ENCODE results near the gene PKD2L1. TPM values are rescaled to one million over a fixed set of nuclear protein-coding genes. Genes with fewer than 3 reads are reported as not detected.

PKD2L1 gene
- total RNA-seq, 2 donors from 2014 or later, result not detected

GRCh38 chr10:100356067-100357017 lies 26.3 kb upstream of the PKD2L1 start:
- no peak overlapping the region for H3K27ac ChIP-seq
- TF ChIP-seq, protein P1, sequence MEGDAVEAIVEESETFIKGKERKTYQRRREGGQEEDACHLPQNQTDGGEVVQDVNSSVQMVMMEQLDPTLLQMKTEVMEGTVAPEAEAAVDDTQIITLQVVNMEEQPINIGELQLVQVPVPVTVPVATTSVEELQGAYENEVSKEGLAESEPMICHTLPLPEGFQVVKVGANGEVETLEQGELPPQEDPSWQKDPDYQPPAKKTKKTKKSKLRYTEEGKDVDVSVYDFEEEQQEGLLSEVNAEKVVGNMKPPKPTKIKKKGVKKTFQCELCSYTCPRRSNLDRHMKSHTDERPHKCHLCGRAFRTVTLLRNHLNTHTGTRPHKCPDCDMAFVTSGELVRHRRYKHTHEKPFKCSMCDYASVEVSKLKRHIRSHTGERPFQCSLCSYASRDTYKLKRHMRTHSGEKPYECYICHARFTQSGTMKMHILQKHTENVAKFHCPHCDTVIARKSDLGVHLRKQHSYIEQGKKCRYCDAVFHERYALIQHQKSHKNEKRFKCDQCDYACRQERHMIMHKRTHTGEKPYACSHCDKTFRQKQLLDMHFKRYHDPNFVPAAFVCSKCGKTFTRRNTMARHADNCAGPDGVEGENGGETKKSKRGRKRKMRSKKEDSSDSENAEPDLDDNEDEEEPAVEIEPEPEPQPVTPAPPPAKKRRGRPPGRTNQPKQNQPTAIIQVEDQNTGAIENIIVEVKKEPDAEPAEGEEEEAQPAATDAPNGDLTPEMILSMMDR (IDR thresholded peaks at IDR 0.05), result no peak
- no peak for TF ChIP-seq POLR2A (IDR thresholded peaks at IDR 0.05)

DNA sequence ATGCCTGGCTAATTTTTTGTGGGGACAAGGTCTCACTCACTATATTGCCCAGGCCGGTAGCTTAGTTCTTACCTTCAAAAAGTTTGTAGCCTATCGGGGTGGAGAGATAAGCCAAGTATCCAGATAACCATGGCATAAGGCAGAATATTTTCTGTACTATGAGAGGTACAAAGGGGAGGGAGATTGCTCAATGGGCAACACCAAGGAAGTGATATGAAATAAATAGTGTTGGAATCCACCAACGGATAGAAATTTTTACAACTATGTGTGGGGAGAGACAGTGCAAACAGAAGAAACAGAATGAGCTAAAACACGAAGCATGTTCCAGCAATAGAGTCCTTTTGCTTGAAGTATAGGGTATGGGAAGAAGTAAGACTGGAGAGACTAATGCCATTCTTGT lies 25.1 kb upstream of the PKD2L1 start:
- Histone ChIP-seq H3K4me1 (peaks cover 13% of the 10 kb centered on the region), H3K9me3 (no peaks in the 10 kb centered on the region), H3K36me3 (replicated peaks in 1 of 2; ENCODE audit: insufficient read depth in 1 of 2, low read depth in 2 of 2) (no peaks in the 10 kb centered on the region), H3K27ac (no peak overlapping the region), H3K27me3 (no peaks in the 10 kb centered on the region), H3K4me3 (no peak overlapping the region)
- TF ChIP-seq POLR2A (IDR thresholded peaks at IDR 0.05), result no peak
- TF ChIP-seq, protein P1 (IDR thresholded peaks at IDR 0.05), result no peak
- ATAC-seq, result no peak
- intact Hi-C loops (cut with DNase I), result no loop called here
- WGBS, 2 donors, result 83 to 92% methylated on average over 4 of the region's 4 CpGs
- no peak for DNase-seq

More at GRCh38 chr10:100356067-100357017, 26.3 kb upstream of the PKD2L1 start:
- no peaks in the 10 kb centered on the region for H3K9me3 ChIP-seq
- no peak for ATAC-seq
- H3K36me3 ChIP-seq (replicated peaks in 1 of 2; ENCODE audit: insufficient read depth in 1 of 2, low read depth in 2 of 2), result no peaks in the 10 kb centered on the region
- 90 to 95% methylated on average over 14 of the region's 14 CpGs for WGBS, 2 donors
- no peaks in the 10 kb centered on the region for H3K27me3 ChIP-seq
- peaks cover 17% of the 10 kb centered on the region for H3K4me1 ChIP-seq
- intact Hi-C loops (cut with DNase I), result no loop called here
- no peak overlapping the region for H3K4me3 ChIP-seq
- DNase-seq, result no peak

GRCh38 chr10:100353770-100354485 lies 23.9 kb upstream of the PKD2L1 start:
- H3K36me3 ChIP-seq (replicated peaks in 1 of 2; ENCODE audit: insufficient read depth in 1 of 2, low read depth in 2 of 2), result no peaks in the 10 kb centered on the region
- no peak overlapping the region for H3K4me3 ChIP-seq
- peaks cover 2% of the 10 kb centered on the region for H3K4me1 ChIP-seq
- intact Hi-C loops (cut with DNase I), result no loop called here
- H3K9me3 ChIP-seq, result no peaks in the 10 kb centered on the region
- no peaks in the 10 kb centered on the region for H3K27me3 ChIP-seq
- no peak for DNase-seq
- ATAC-seq, result no peak
- TF ChIP-seq, protein P1 (IDR thresholded peaks at IDR 0.05), result no peak
- TF ChIP-seq POLR2A (IDR thresholded peaks at IDR 0.05), result no peak
- WGBS, 2 donors, result 85 to 87% methylated on average over 6 of the region's 6 CpGs
- H3K27ac ChIP-seq, result no peak overlapping the region

DNA sequence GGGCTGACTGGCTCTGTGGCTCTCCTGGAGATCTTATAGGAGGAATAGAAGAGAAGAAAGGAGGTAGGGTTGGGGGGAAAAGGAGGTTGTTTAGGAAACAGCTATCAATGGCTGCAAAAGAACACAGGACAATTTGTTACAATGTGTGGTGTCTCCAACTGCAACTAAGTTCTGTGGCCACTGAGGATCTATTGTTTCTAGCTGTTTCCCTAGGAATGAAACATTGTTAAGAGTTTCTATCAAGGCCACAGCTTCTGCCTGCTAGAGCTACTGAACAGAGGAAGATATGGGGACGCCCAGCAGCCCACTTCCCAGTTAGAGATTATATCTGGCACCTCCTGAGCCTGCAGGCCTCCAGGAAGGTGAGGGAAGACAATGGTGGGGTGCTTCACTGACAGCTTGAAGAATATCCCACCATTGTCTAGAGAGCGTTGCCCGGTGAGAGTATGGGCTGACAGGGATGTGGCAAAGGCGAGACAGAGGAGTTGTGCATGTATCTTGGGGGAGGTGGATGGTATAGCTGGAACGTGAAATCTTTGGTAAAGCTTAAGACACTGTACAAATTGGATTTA lies 21.0 kb upstream of the PKD2L1 start:
- intact Hi-C loops (cut with DNase I), result no loop called here
- 82 to 90% methylated on average over 5 of the region's 5 CpGs for WGBS, 2 donors
- ATAC-seq (no peak), DNase-seq (no peak)
- TF ChIP-seq, protein P1 (IDR thresholded peaks at IDR 0.05), result no peak
- TF ChIP-seq POLR2A (IDR thresholded peaks at IDR 0.05), result no peak
- Histone ChIP-seq H3K9me3 (no peaks in the 10 kb centered on the region), H3K27me3 (no peaks in the 10 kb centered on the region), H3K36me3 (replicated peaks in 1 of 2; ENCODE audit: insufficient read depth in 1 of 2, low read depth in 2 of 2) (no peaks in the 10 kb centered on the region), H3K4me3 (no peak overlapping the region), H3K4me1 (peaks cover 19% of the 10 kb centered on the region), H3K27ac (no peak overlapping the region)
